H9 (cell line): Measurements from ENCODE around the gene PUM2. TPM values are rescaled to one million over a fixed set of nuclear protein-coding genes. Genes with fewer than 3 reads are reported as not detected.
A peak's percentile ranks its signal among the peaks of the same experiment; 100 is the strongest.

Experiments
- DNase-seq: peaks from one replicate; pipeline ENCODE4 v3.0.0-alpha.2; 2017
- H2AFZ ChIP-seq: one replicate; pipeline ENCODE4 v1.6.1; 2013; ENCODE audit warnings: mild to moderate bottlenecking, low read length, control low read depth, moderate library complexity
- H2AK5ac ChIP-seq: 2 replicates; pipeline ENCODE4 v1.6.1; 2013; ENCODE audit warnings: low read length, control low read depth, mixed read lengths; ENCODE audit not compliant: insufficient read length
- H2BK120ac ChIP-seq: one replicate; pipeline ENCODE4 v1.6.1; 2013; ENCODE audit warnings: low read depth, mild to moderate bottlenecking, low read length, control low read depth, inconsistent platforms; ENCODE audit not compliant: poor library complexity, severe bottlenecking
- H2BK12ac ChIP-seq: 2 replicates; pipeline ENCODE4 v1.6.1; 2013; ENCODE audit warnings: low read length, control low read depth, mixed read lengths, low read depth; ENCODE audit not compliant: insufficient read length
- H2BK15ac ChIP-seq: 2 replicates; pipeline ENCODE4 v1.6.1; 2013; ENCODE audit warnings: low read depth, low read length, control low read depth
- H2BK20ac ChIP-seq: one replicate; pipeline ENCODE4 v1.6.1; 2013; ENCODE audit warnings: low read depth, mild to moderate bottlenecking, low read length, control low read depth, inconsistent platforms; ENCODE audit not compliant: poor library complexity, severe bottlenecking
- H2BK5ac ChIP-seq: 2 replicates; pipeline ENCODE4 v1.6.1; 2013; ENCODE audit warnings: low read length, control low read depth, mixed read lengths; ENCODE audit not compliant: insufficient read length
- H3K14ac ChIP-seq: 2 replicates; pipeline ENCODE4 v1.6.1; 2013; ENCODE audit warnings: low read length, control low read depth; ENCODE audit not compliant: insufficient read depth
- H3K18ac ChIP-seq: 2 replicates; pipeline ENCODE4 v1.6.1; 2013; ENCODE audit warnings: low read depth, mild to moderate bottlenecking, mixed read lengths, low read length, control low read depth; ENCODE audit not compliant: insufficient read length
- H3K23ac ChIP-seq: 2 replicates; pipeline ENCODE4 v1.6.1; 2013; ENCODE audit warnings: low read length, control low read depth, mixed read lengths, low read depth; ENCODE audit not compliant: insufficient read length
- H3K23me2 ChIP-seq: 2 replicates; pipeline ENCODE4 v1.6.1; 2013; ENCODE audit warnings: low read depth, mild to moderate bottlenecking, mixed read lengths, low read length, control low read depth; ENCODE audit not compliant: insufficient read length, poor library complexity, severe bottlenecking
- H3K27ac ChIP-seq: 2 replicates; pipeline ENCODE4 v1.5.1; 2013; ENCODE audit warnings: low read length, control low read depth, mixed read lengths, low read depth; ENCODE audit not compliant: insufficient read length
- H3K27me3 ChIP-seq: 2 replicates; pipeline ENCODE4 v1.6.1; 2013; ENCODE audit warnings: low read length, control low read depth, inconsistent platforms; ENCODE audit not compliant: insufficient read depth
- H3K4ac ChIP-seq: 2 replicates; pipeline ENCODE4 v1.6.1; 2013; ENCODE audit warnings: low read depth, mild to moderate bottlenecking, control low read depth, inconsistent platforms, low read length, moderate library complexity
- H3K4me1 ChIP-seq: 2 replicates; pipeline ENCODE4 v1.6.1; 2013; ENCODE audit warnings: low read length, control low read depth, inconsistent platforms; ENCODE audit not compliant: insufficient read depth
- H3K4me2 ChIP-seq: 2 replicates; pipeline ENCODE4 v1.6.1; 2013; ENCODE audit warnings: low read length, control low read depth, mixed read lengths; ENCODE audit not compliant: insufficient read length, insufficient read depth
- H3K56ac ChIP-seq: 2 replicates; pipeline ENCODE4 v1.6.1; 2013; ENCODE audit warnings: low read depth, mild to moderate bottlenecking, mixed read lengths, low read length, control low read depth; ENCODE audit not compliant: insufficient read length
- H3K79me1 ChIP-seq: 2 replicates; pipeline ENCODE4 v1.6.1; 2013; ENCODE audit warnings: low read depth, mild to moderate bottlenecking, moderate library complexity, low read length, control low read depth, inconsistent platforms; ENCODE audit not compliant: insufficient read depth, poor library complexity, severe bottlenecking
- H3K79me2 ChIP-seq: 2 replicates; pipeline ENCODE4 v1.6.1; 2013; ENCODE audit warnings: low read length, control low read depth, inconsistent platforms; ENCODE audit not compliant: insufficient read depth
- H3K9ac ChIP-seq: 2 replicates; pipeline ENCODE4 v1.6.1; 2013; ENCODE audit warnings: low read length, control low read depth, mixed read lengths; ENCODE audit not compliant: insufficient read length; ENCODE audit errors: extremely low read depth
- H3K9me3 ChIP-seq: one replicate; pipeline ENCODE4 v1.6.1; 2013; ENCODE audit warnings: low read depth, low read length, inconsistent platforms; ENCODE audit not compliant: control insufficient read depth
- H3T11ph ChIP-seq: one replicate; pipeline ENCODE4 v1.6.1; 2013; ENCODE audit warnings: mild to moderate bottlenecking, low read length, control low read depth, inconsistent platforms
- H4K20me1 ChIP-seq: one replicate; pipeline ENCODE4 v1.6.1; 2013; ENCODE audit not compliant: control insufficient read depth, insufficient read length, insufficient read depth
- H4K5ac ChIP-seq: 2 replicates; pipeline ENCODE4 v1.6.1; 2013; ENCODE audit warnings: low read depth, mild to moderate bottlenecking, mixed read lengths, low read length, control low read depth; ENCODE audit not compliant: insufficient read length
- H4K8ac ChIP-seq: replicated peaks from 2 replicates; pipeline ENCODE4 v1.6.1; 2013; ENCODE audit warnings: low read length, control low read depth, mixed read lengths, low read depth; ENCODE audit not compliant: insufficient read length
- H4K91ac ChIP-seq: 2 replicates; pipeline ENCODE4 v1.6.1; 2013; ENCODE audit warnings: low read depth, mild to moderate bottlenecking, moderate library complexity, mixed read lengths, low read length, control low read depth; ENCODE audit not compliant: insufficient read length
- H3K27ac Mint-ChIP-seq, 3 experiments: 2 replicates in 2 of 3; 3 replicates in 1 of 3; pipeline ENCODE4 v1.8.0; 2020 to 2021; ENCODE audit warnings: mixed read lengths in 3 of 3, mild to moderate bottlenecking in 1 of 3, moderate library complexity in 1 of 3
- H3K27me3 Mint-ChIP-seq: 2 replicates; pipeline ENCODE4 v1.8.0; 2021; ENCODE audit warnings: low read depth, mild to moderate bottlenecking, moderate library complexity, mixed read lengths
- H3K36me3 Mint-ChIP-seq, 3 experiments: 2 replicates in 2 of 3; 3 replicates in 1 of 3; pipeline ENCODE4 v1.8.0; 2020 to 2021; ENCODE audit warnings: low read depth in 3 of 3, mixed read lengths in 3 of 3; ENCODE audit not compliant: insufficient read depth in 1 of 3
- H3K4me1 Mint-ChIP-seq, 2 experiments: 2 replicates each; pipeline ENCODE4 v1.8.0; 2020; ENCODE audit warnings: mixed read lengths in 2 of 2
- H3K4me3 Mint-ChIP-seq, 2 experiments: 2 replicates in 1 of 2; 3 replicates in 1 of 2; pipeline ENCODE4 v1.8.0; 2020 to 2021; ENCODE audit warnings: mild to moderate bottlenecking in 2 of 2, mixed read lengths in 2 of 2, moderate library complexity in 1 of 2
- H3K9me3 Mint-ChIP-seq, 2 experiments: 2 replicates in 1 of 2; 3 replicates in 1 of 2; pipeline ENCODE4 v1.8.0; 2020; ENCODE audit warnings: mild to moderate bottlenecking in 2 of 2, mixed read lengths in 2 of 2, moderate library complexity in 1 of 2
- CTCF ChIP-seq: fragments of 200-600 bp; sonication (generic); conservative IDR thresholded peaks from 3 replicates; pipeline ENCODE4 v1.8.0; 2021; ENCODE audit warnings: antibody characterized with exemption, mild to moderate bottlenecking
- WGBS: extraction: QIAGEN DNeasy Blood & Tissue Kit; methylation state at CpG from one replicate; pipeline ENCODE4 v1.1.7; 2013; ENCODE audit warnings: missing lambda C conversion rate, low lambda C conversion rate, mixed read lengths; ENCODE audit not compliant: insufficient read length; ENCODE audit errors: extremely low coverage; 5-methylcytosine and 5-hydroxymethylcytosine counted together
- total RNA-seq: library from RNA; stranded (reverse); gene quantifications from 2 replicates; pipeline ENCODE4 v1.2.1, GENCODE V29; 2021

The PUM2 gene
- total RNA-seq, 1 experiment from 2014 or later = 96.6 TPM

- Histone ChIP-seq H4K91ac (no peak overlapping the region), H2BK120ac (no peak overlapping the region), H4K8ac (no peak overlapping the region), H3K9me3 (no peaks in the 10 kb centered on the region), H3K79me2 (peaks cover 13% of the 10 kb centered on the region; the same call in 1 of the 2 replicates), H3K4me2 (no peak overlapping the region), H2AFZ (no peak overlapping the region), H2AK5ac (no peak overlapping the region), H2BK5ac (no peak overlapping the region), H3K18ac (no peak overlapping the region), H3T11ph (no peak overlapping the region), H3K9ac (no peak overlapping the region), H4K5ac (no peak overlapping the region), H2BK15ac (no peak overlapping the region), H3K79me1 (no peaks in the 10 kb centered on the region), H3K27ac (no peak overlapping the region), H2BK12ac (no peak overlapping the region), H3K27me3 (no peaks in the 10 kb centered on the region), H3K56ac (no peak overlapping the region), H3K23ac (no peak overlapping the region), H3K23me2 (no peaks in the 10 kb centered on the region), H3K4me1 (no peaks in the 10 kb centered on the region; the same call in 1 of the 2 replicates), H3K14ac (peak overlapping the region; percentile 13; the same call in 1 of the 2 replicates), H4K20me1 (no peaks in the 10 kb centered on the region), H2BK20ac (no peak overlapping the region), H3K4ac (no peak overlapping the region)
- Mint-ChIP-seq H3K27me3 (no peaks in the 10 kb centered on the region), H3K9me3 (no peaks in the 10 kb centered on the region), H3K36me3 (peaks cover 8 to 18% (median 14%) of the 10 kb centered on the region in 3 experiments), H3K4me3 (peak overlapping the region in 1 of 2 experiments; percentile 48; a peak in 2 of 5 replicates), H3K27ac (peak overlapping the region; percentile 15 to 85 (median 32); a peak in 4 of 7 replicates), H3K4me1 (peaks cover 24 to 36% of the 10 kb centered on the region in 2 experiments)
- TF ChIP-seq CTCF = no peak
- DNase-seq = no peak
- WGBS = no CpG with 5 or more reads among the region's 13 CpGs
These were observed 135.2 kb downstream of the PUM2 start for GRCh38 chr2:20215183-20216040.
